GM12878 (cell line): ENCODE data around the gene VTN. TPM values are rescaled to one million over a fixed set of nuclear protein-coding genes. Genes with fewer than 3 reads are reported as not detected.

ENCODE experiments used
- ATAC-seq: fragments of 200-7000 bp; cut with Tn5 transposase; 3 replicates; pipeline ENCODE4 v1.9.1; 2020; ENCODE audit warnings: mild to moderate bottlenecking, moderate library complexity
- BruUV-seq: library from RNA; stranded (reverse); fragments of 400-500 nt; replicated peaks from 2 replicates; lab custom pipeline; 2021; lab: Mats Ljungman, UMichigan
- CTCF ChIA-PET: fragments of 300-600 bp; sonication (Branson Sonifier 250); formaldehyde crosslinking; extraction: SDS; loops from one replicate; lab custom pipeline; 2021; ENCODE audit warnings: inconsistent platforms; lab: Yijun Ruan, JAX
- POLR2A ChIA-PET: fragments of 350-600 bp; formaldehyde crosslinking; extraction: SDS; loops from one replicate; lab custom pipeline; 2021; ENCODE audit warnings: inconsistent platforms; lab: Charles Lee
- RAD21 ChIA-PET: fragments of 300-600 bp; sonication (Branson Sonifier 250); formaldehyde crosslinking; loops from one replicate; lab custom pipeline; 2023; ENCODE audit warnings: antibody characterized with exemption; ENCODE audit not compliant: unreplicated experiment; lab: Charles Lee
- SMC1A ChIA-PET: fragments of 300-600 bp; sonication (Branson Sonifier 250); formaldehyde crosslinking; loops from one replicate; lab custom pipeline; 2023; ENCODE audit not compliant: unreplicated experiment, uncharacterized antibody; lab: Charles Lee
- DNase-seq: peaks from one replicate; pipeline ENCODE4 v3.0.0-alpha.2; 2011; ENCODE audit warnings: low read depth, low spot score
- FAIRE-seq: peaks from 3 replicates; lab custom pipeline; 2011; peaks lifted over from hg19 to GRCh38; lab: Jason Lieb, UNC
- H2AFZ ChIP-seq: 2 replicates; pipeline ENCODE4 v1.6.0; 2011; ENCODE audit warnings: low read depth, low read length, control low read depth; ENCODE audit not compliant: control insufficient read depth
- H3K27ac ChIP-seq: 2 replicates; pipeline ENCODE4 v1.5.1; 2011; ENCODE audit warnings: control low read depth; ENCODE audit not compliant: control insufficient read depth, insufficient read depth
- H3K27me3 ChIP-seq, 2 experiments: replicated peaks in 1 of 2; 2 replicates each; pipeline versions ENCODE4 v1.6.0 to v1.6.1; 2011; ENCODE audit warnings: low read length in 1 of 2; ENCODE audit not compliant: control insufficient read depth in 2 of 2, insufficient read depth in 2 of 2
- H3K36me3 ChIP-seq, 2 experiments: 2 replicates each; pipeline ENCODE4 v1.5.1; 2011; ENCODE audit warnings: low read length in 1 of 2; ENCODE audit not compliant: control insufficient read depth in 2 of 2, insufficient read depth in 2 of 2
- H3K4me1 ChIP-seq: 2 replicates; pipeline ENCODE4 v1.6.1; 2011; ENCODE audit warnings: mild to moderate bottlenecking, low read length, moderate library complexity, mixed read lengths; ENCODE audit not compliant: control insufficient read depth, insufficient read depth
- H3K4me2 ChIP-seq: 2 replicates; pipeline ENCODE4 v1.6.0; 2011; ENCODE audit warnings: control low read depth; ENCODE audit not compliant: control insufficient read depth, insufficient read depth
- H3K4me3 ChIP-seq: fragments of 200-600 bp; sonication (generic); 2 replicates; pipeline ENCODE4 v1.5.1; 2016
- H3K79me2 ChIP-seq: 2 replicates; pipeline ENCODE4 v1.6.0; 2011; ENCODE audit warnings: low read length; ENCODE audit not compliant: control insufficient read depth, insufficient read depth
- H3K9ac ChIP-seq: 2 replicates; pipeline ENCODE4 v1.8.0; 2011; ENCODE audit warnings: low read length, control low read depth, mixed read lengths; ENCODE audit not compliant: control insufficient read depth, insufficient read depth
- H3K9me3 ChIP-seq: replicated peaks from 3 replicates; pipeline ENCODE4 v1.5.1; 2011; ENCODE audit warnings: mild to moderate bottlenecking, low read length; ENCODE audit not compliant: control insufficient read depth, insufficient read depth
- H4K20me1 ChIP-seq: 2 replicates; pipeline ENCODE4 v1.6.0; 2011; ENCODE audit not compliant: control insufficient read depth, insufficient read depth
- ATF7 ChIP-seq: fragments of 450-650 bp; IDR thresholded peaks from 2 replicates; pipeline ENCODE4 v1.6.1; 2016; ENCODE audit warnings: low read depth, mild to moderate bottlenecking
- CEBPB ChIP-seq, 2 experiments: fragments of 150-350 bp in 1 of 2; IDR thresholded peaks; 2 replicates each; pipeline ENCODE4 v1.6.1; 2012 to 2014; ENCODE audit warnings: low read depth in 2 of 2, low read length in 2 of 2, borderline replicate concordance in 1 of 2, inconsistent platforms in 1 of 2
- HDGF ChIP-seq: fragments of 450-650 bp; IDR thresholded peaks from 2 replicates; pipeline ENCODE4 v1.6.1; 2016; ENCODE audit warnings: antibody characterized with exemption
- IRF3 ChIP-seq: fragments of 450-650 bp; IDR thresholded peaks from 2 replicates; pipeline ENCODE4 v1.6.1; 2014; ENCODE audit warnings: mild to moderate bottlenecking
- JUNB ChIP-seq: IDR thresholded peaks from 2 replicates; pipeline ENCODE4 v1.6.1; 2016; ENCODE audit warnings: antibody characterized with exemption, mild to moderate bottlenecking
- NKRF ChIP-seq: fragments of 450-650 bp; conservative IDR thresholded peaks from 2 replicates; pipeline ENCODE4 v1.6.1; 2017; ENCODE audit warnings: mild to moderate bottlenecking, moderate library complexity
- NR2C2 ChIP-seq: IDR thresholded peaks from 2 replicates; pipeline ENCODE4 v1.6.1; 2011; ENCODE audit warnings: borderline replicate concordance, low read depth; ENCODE audit not compliant: control insufficient read depth, insufficient read length
- RFX5 ChIP-seq: IDR thresholded peaks from 2 replicates; pipeline ENCODE4 v1.6.1; 2011; ENCODE audit warnings: low read depth, low read length, improper control_type of control experiment
- ZBTB33 ChIP-seq: fragments of 450-650 bp; IDR thresholded peaks from 2 replicates; pipeline ENCODE4 v1.6.1; 2017; ENCODE audit warnings: mild to moderate bottlenecking
- WGBS: methylation state at CpG from one replicate; pipeline ENCODE4 v1.1.6; 2016; ENCODE audit warnings: low lambda C conversion rate; ENCODE audit not compliant: insufficient replicate concordance, insufficient coverage; ENCODE audit errors: missing lambda C conversion rate; 5-methylcytosine and 5-hydroxymethylcytosine counted together
- in situ Hi-C: fragments of 300-500 bp; cut with MboI; formaldehyde crosslinking; loops from 9 replicates; pipeline ENCODE4 v1.14.3; 2018; ENCODE audit warnings: mixed read lengths
- intact Hi-C: fragments of 100-400 bp; cut with micrococcal nuclease; formaldehyde crosslinking; loops from one replicate; pipeline ENCODE4 v1.14.2; 2022; ENCODE audit not compliant: unreplicated experiment
- polyA plus RNA-seq, 11 experiments: library from polyadenylated mRNA; depleted of rRNA in 4 of 11; unstranded in 6 of 11; stranded (reverse) in 5 of 11; fragments of >200 nt; fragmentation: Nextera tagmentation in 4 of 11; fragmentation: Illumina TruSeq in 1 of 11; extraction: Ambion mirVana in 4 of 11; extraction: Trizol in 1 of 11; gene quantifications; 1 replicate in 1 of 11; 2 replicates in 10 of 11; pipeline versions ENCODE4 v1.2.1 to v1.2.3, GENCODE V29; 2011 to 2016; ENCODE audit warnings: inconsistent platforms in 2 of 11, missing spikeins in 2 of 11, low read depth in 1 of 11
- total RNA-seq, 4 experiments: library from RNA; depleted of rRNA in 3 of 4; stranded (reverse); fragments of >200 nt in 3 of 4; fragmentation: Illumina TruSeq in 1 of 4; extraction: Trizol in 1 of 4; gene quantifications; 2 replicates each; pipeline versions ENCODE4 v1.2.1 to v1.2.3, GENCODE V29; 2013 to 2021

Gene VTN
- total and polyA plus RNA-seq, 10 of the 15 experiments (the other 5 are each of a cell fraction or from before 2014, with no cell fraction given): 0.04 to 1.3 (median 0.13) TPM; not detected in 5

GRCh38 chr17:28342313-28342712 lies 27.8 kb downstream of the VTN start (continued):
- TF ChIP-seq ZBTB33 (no peak), CEBPB (IDR thresholded peaks at IDR 0.05; ENCODE audit: borderline replicate concordance in 1 of 2, low read depth in 2 of 2, low read length in 2 of 2) (no peak), IRF3 (no peak), ATF7 (no peak), HDGF (no peak)

- DNase-seq (no peak), ATAC-seq (no peak), FAIRE-seq (no peak)
- Histone ChIP-seq H3K9me3 (no peaks in the 10 kb centered on the region), H4K20me1 (no peaks in the 10 kb centered on the region), H3K9ac (no peak overlapping the region), H2AFZ (no peak overlapping the region), H3K4me3 (no peak overlapping the region), H3K79me2 (peaks cover 4% of the 10 kb centered on the region; the same call in 1 of the 2 replicates), H3K27me3 (no peaks in the 10 kb centered on the region), H3K36me3 (peaks cover 13 to 20% of the 10 kb centered on the region in 2 experiments; a peak in 3 of 4 replicates), H3K4me2 (no peak overlapping the region), H3K27ac (no peak overlapping the region), H3K4me1 (peaks cover 2% of the 10 kb centered on the region; the same call in 1 of the 2 replicates)
- intact Hi-C loops: no loop called here
- 86% methylated on average over 11 of the region's 11 CpGs for WGBS
- ChIA-PET SMC1A (no interaction called here), POLR2A (no interaction called here), CTCF (interaction anchor here (1.4 kb wide), 1 partner anchor 75 kb away, joined by 3 read pairs; no protein-coding TSS in a partner anchor), RAD21 (no interaction called here)
- TF ChIP-seq JUNB: no peak
- TF ChIP-seq NR2C2: no peak
- no peak for TF ChIP-seq RFX5
- TF ChIP-seq NKRF: no peak
- in situ Hi-C loops: loop anchor here (5.0 kb wide), 1 partner anchor 49 kb away; no protein-coding TSS in a partner anchor
- BruUV-seq: no TSS peak
These were observed 28.6 kb downstream of the VTN start for GRCh38 chr17:28341516-28341915.
